NCI-H69 (cell line): Measurements from ENCODE around the gene FUBP3.
"Not testable (repeated sequence)": the region's sequence is repeated elsewhere in the genome, so short reads cannot be mapped to it uniquely, and the experiment has no call there.

Source experiments
- DNase-seq: peaks from one replicate; lab custom pipeline; 2025; lab: John Stamatoyannopoulos, UW

FUBP3 gene

DNA sequence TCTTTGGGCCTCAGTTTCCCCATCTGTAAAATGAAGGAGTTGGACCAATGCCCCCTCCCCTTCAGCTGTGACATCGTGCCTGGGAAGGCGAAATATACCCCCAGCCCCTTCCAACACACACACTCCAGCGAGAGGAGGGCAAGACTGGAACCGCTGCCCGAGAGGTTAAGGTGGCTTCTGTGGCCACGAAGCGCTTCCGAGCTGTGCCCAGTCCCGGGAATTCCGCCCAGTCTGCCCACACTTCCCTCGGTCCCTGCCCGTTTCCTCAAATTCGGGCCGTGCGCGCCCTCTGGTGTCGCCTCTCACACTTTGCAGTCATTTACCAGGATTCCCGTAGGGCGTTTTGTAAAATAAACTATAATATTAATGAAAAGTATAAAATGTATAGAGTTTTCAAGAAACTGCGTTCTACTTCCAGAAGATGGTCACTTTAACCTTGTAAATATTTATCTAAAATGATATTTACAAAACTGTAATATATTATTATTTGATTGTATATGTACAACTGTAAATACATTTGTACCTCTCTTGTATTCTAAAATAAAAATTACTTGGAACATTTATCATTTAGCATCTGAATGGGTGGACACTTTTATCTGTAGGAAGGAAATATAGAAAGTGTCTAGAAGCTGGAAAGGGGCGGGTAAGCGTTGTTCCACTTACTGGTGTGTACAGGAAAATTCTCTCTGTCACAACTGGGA, 103.2 kb downstream of the FUBP3 start:
- peak; percentile 92 for DNase-seq

DNA sequence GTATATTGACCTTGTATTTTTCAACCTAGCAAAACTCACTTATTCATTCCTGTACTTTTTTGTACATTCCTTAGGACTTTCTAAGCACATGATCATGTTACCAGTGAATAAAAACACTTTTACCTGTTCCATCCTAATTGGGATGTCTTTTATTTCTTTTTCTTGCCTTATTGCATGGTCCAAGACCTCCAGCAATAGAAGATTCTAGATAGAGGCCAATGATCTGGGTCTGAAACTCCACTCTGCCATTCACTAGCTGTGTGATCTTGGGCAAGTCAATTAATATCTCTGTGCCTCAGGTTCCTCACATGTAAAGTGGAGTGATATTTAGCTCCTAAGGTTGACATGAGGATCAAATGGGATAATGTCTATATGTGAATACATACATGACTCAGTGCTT, 105.7 kb downstream of the FUBP3 start:
- no peak for DNase-seq

DNA sequence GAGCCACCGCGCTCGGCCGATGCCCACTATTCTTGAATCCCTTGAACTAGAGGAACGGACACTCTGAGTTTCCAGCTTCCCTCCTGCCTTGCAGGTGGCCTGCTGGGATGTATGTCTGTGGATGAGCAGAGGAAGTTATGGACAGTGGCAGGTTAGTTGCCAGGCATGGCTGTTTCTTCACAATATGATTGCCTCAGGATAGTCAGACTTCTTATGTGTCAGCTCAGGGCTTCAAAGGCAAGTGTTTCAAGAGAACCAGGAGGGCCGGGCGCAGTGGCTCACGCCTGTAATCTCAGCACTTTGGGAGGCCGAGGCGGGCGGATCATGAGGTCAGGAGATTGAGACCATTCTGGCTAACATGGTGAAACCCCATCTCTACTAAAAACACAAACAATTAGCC, 106.6 kb downstream of the FUBP3 start:
- DNase-seq: not testable (repeated sequence)

DNA sequence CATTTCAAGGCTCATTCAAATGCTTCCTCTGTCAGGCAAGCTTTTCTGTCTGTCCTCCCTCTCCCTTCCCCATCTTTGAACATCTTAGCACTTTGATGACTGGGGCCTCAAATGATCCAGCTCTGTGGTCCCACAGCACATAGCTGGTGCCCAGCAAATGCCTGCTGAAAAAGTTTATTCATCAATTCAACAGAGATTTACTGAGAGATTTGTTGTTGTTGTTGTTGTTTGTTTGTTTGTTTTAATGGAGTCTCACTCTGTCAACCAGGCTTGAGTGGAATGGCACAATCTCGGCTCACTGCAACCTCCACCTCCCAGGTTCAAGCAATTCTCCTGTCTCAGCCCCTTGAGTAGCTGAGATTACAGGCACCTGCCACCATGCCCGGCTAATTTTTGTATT, 108.2 kb downstream of the FUBP3 start:
- DNase-seq: no peak
